ENCODE data around the gene CFAP45.

CFAP45 gene

DNA sequence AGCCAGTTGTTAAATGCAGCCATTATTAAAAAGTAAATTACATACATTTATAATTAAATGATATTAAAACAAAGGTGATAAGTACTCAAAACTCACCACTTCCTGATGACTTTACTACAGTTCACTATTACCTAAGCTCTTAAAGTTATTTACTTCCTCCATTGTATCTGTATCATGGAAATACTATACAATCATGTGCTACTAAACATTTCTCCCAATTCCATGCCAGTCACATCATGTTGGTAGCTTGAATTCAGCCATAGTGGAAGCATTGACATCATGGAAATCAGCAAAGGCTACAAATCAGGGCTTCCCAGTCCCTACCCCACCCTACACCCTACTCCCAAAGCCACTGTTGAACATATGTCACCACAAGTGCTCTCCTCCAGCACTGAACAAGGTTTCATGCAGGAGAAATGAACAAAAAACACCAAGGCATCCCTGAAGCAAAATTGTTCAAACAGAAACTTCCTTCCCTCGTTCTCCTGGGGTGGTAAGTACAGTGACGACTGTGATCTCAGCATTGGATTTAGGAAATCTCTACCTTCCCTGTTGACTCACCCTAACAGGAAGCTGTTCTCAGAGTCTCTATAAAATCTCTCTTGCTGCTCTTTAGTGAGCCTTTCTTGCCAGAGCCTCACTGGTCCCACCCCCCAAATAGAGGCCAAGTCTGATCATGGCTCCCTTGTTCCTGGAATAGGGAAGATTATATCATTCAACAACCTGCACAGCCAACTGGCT, 50.2 kb downstream of the CFAP45 start:
- no peak overlapping the region for H3K4me3 ChIP-seq (ENCODE audit: low read length)
- no peaks in the 10 kb centered on the region for H3K9me3 ChIP-seq (ENCODE audit: control insufficient read depth, insufficient read depth, low read length)
- no peaks in the 10 kb centered on the region for H3K4me1 ChIP-seq (ENCODE audit: control insufficient read depth, insufficient read depth, low read length)
- no peaks in the 10 kb centered on the region; the same call in 1 of the 2 replicates for H3K27me3 ChIP-seq (ENCODE audit: control insufficient read depth, insufficient read depth, low read length)
- WGBS (ENCODE audit: insufficient coverage, insufficient read length), result no CpG with 5 or more reads among the region's 2 CpGs
- no peak for DNase-seq (ENCODE audit: low read depth, low spot score)
- H3K27ac ChIP-seq (ENCODE audit: low read length), result no peak overlapping the region
- no peaks in the 10 kb centered on the region for H3K36me3 ChIP-seq (ENCODE audit: control insufficient read depth, insufficient read depth, low read length)

DNA sequence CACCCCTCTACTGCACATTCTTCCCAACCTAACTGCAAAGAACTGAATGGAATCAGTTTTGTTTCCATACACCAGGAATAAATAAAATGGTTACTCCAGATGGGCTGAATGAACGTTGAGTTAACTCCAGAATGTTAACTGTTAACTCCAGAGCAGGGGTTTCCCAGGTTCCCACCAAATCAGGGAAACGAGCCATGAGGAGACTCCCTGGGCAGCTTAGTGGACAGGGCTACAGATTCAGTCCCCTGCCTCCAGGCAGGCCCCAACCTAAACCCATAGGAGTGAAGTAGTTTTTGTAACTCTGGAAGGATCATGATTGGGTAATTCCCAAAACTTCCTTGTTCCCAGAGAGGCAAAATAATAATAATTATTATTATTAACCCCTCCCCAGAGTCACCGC, 51.6 kb downstream of the CFAP45 start:
- Histone ChIP-seq H3K27me3 (ENCODE audit: control insufficient read depth, insufficient read depth, low read length) (no peaks in the 10 kb centered on the region), H3K36me3 (ENCODE audit: control insufficient read depth, insufficient read depth, low read length) (no peaks in the 10 kb centered on the region), H3K4me3 (ENCODE audit: low read length) (no peak overlapping the region), H3K9me3 (ENCODE audit: control insufficient read depth, insufficient read depth, low read length) (no peaks in the 10 kb centered on the region), H3K27ac (ENCODE audit: low read length) (no peak overlapping the region), H3K4me1 (ENCODE audit: control insufficient read depth, insufficient read depth, low read length) (no peaks in the 10 kb centered on the region)
- no CpG with 5 or more reads among the region's 3 CpGs for WGBS (ENCODE audit: insufficient coverage, insufficient read length)
- no peak for DNase-seq (ENCODE audit: low read depth, low spot score)

DNA sequence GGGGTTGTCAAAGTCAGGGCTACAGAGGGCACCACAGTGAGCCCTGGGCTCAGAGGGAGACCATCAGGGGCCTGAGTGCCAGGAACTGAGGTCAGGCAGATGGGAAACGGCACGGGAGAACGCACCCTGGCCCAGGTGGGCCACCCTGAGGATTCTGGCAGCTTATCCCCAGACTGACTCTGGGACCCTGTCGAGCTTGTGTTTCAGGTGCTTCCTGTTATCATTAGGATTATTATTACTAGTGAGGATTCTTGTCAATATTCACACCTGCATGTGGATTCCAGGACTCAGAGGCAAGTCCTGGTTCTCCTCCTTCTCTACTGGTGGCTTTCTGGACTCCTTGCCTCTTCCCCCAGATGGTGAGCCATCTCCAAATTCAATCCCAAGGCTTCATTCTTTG, 52.7 kb downstream of the CFAP45 start:
- no peak overlapping the region for H3K4me3 ChIP-seq (ENCODE audit: low read length)
- H3K27ac ChIP-seq (ENCODE audit: low read length), result no peak overlapping the region
- H3K36me3 ChIP-seq (ENCODE audit: control insufficient read depth, insufficient read depth, low read length), result no peaks in the 10 kb centered on the region
- H3K4me1 ChIP-seq (ENCODE audit: control insufficient read depth, insufficient read depth, low read length), result no peaks in the 10 kb centered on the region
- H3K9me3 ChIP-seq (ENCODE audit: control insufficient read depth, insufficient read depth, low read length), result no peaks in the 10 kb centered on the region
- DNase-seq (ENCODE audit: low read depth, low spot score), result no peak
- H3K27me3 ChIP-seq (ENCODE audit: control insufficient read depth, insufficient read depth, low read length), result no peaks in the 10 kb centered on the region
- WGBS (ENCODE audit: insufficient coverage, insufficient read length), result no CpG with 5 or more reads among the region's 4 CpGs

DNA sequence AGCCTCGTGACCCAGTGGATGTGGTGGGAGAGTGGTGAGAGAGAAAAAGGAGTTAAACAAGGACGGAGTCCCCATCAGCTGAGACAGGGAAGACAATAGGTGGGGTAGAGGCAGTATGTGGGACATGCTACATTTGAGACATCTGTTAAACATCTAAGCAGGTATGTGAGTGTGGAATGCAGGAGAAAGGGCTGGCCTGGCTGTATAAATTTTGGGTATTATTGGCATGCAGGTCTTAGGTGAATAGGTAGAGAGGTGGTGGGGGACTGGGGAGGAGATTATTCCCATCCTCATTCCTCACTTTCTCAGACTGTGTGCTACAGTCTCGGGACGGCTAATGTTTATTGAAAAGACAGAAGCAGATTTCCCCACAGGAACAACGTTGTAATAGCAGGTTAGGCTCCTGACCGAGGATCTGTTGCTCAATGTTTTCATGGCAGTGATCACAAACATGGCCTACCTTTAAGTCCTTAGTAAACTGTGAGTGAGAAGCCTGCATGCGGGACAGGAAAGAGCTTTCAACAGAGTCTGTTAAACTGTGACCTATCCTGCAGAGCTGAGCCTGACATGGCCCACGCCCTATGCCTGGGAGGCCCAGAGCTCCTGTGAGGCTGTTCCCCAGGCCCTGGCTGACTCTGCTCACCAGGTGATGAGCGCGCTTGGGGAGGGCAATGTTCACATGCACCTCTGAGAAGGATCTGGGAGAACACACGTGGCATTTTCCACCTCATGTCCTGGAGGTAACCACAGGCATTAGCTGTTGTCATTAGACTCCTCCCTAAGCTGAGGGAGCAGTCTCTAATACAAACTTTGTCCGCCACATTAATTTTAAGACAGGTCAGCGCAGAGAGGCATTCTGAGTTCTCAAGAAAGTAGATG, 54.0 kb downstream of the CFAP45 start:
- Histone ChIP-seq H3K4me3 (ENCODE audit: low read length) (no peak overlapping the region), H3K9me3 (ENCODE audit: control insufficient read depth, insufficient read depth, low read length) (no peaks in the 10 kb centered on the region), H3K36me3 (ENCODE audit: control insufficient read depth, insufficient read depth, low read length) (no peaks in the 10 kb centered on the region), H3K27me3 (ENCODE audit: control insufficient read depth, insufficient read depth, low read length) (no peaks in the 10 kb centered on the region), H3K4me1 (ENCODE audit: control insufficient read depth, insufficient read depth, low read length) (no peaks in the 10 kb centered on the region), H3K27ac (ENCODE audit: low read length) (no peak overlapping the region)
- no peak for DNase-seq (ENCODE audit: low read depth, low spot score)
- WGBS (ENCODE audit: insufficient coverage, insufficient read length), result no CpG with 5 or more reads among the region's 13 CpGs

DNA sequence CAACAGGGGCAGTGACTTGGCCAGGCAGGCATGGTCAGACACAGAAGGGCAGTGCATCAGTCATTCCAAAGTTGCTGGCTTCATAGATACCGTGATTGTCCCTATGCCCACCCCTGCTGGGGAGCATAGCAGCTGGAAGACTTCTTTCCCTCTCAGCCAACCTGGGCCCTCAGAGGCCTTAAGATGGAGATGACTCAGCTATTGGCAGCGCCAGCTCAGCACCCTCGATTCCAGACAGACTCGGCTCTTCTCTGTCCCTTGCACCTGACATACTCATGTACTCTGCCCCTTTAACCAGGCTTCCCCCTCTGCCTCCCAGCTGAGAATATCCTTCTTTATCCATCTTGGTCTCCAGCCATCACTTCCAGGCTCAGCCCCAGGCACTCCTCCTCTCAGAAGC, 56.5 kb downstream of the CFAP45 start:
- Histone ChIP-seq H3K27me3 (ENCODE audit: control insufficient read depth, insufficient read depth, low read length) (no peaks in the 10 kb centered on the region), H3K4me1 (ENCODE audit: control insufficient read depth, insufficient read depth, low read length) (no peaks in the 10 kb centered on the region), H3K36me3 (ENCODE audit: control insufficient read depth, insufficient read depth, low read length) (no peaks in the 10 kb centered on the region), H3K4me3 (ENCODE audit: low read length) (no peak overlapping the region), H3K27ac (ENCODE audit: low read length) (no peak overlapping the region), H3K9me3 (ENCODE audit: control insufficient read depth, insufficient read depth, low read length) (no peaks in the 10 kb centered on the region)
- DNase-seq (ENCODE audit: low read depth, low spot score), result no peak
- WGBS (ENCODE audit: insufficient coverage, insufficient read length), result no CpG with 5 or more reads among the region's 4 CpGs

DNA sequence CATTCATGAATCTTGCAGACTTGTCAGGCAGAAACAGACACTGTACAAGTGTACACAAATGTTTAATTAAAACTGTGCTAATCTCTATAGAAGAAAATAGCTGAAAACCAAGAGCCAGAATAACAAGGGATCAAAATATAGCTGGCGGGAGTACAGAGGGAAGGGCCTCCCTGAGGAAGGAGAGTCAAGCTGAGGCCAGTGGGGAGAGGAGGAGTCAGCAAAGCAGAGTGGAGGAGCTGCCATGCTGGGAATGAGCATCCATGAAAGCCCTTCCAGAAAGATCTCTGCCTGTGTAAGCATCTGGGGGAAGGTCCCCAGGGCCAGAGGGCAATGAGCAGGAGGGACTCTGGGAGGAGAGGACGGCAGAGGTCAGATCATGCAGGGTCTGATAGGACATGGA, 58.2 kb downstream of the CFAP45 start:
- DNase-seq (ENCODE audit: low read depth, low spot score), result no peak
- no peak overlapping the region for H3K4me3 ChIP-seq (ENCODE audit: low read length)
- H3K9me3 ChIP-seq (ENCODE audit: control insufficient read depth, insufficient read depth, low read length), result no peaks in the 10 kb centered on the region
- no peak overlapping the region for H3K27ac ChIP-seq (ENCODE audit: low read length)
- no CpG with 5 or more reads among the region's 2 CpGs for WGBS (ENCODE audit: insufficient coverage, insufficient read length)
- no peaks in the 10 kb centered on the region for H3K36me3 ChIP-seq (ENCODE audit: control insufficient read depth, insufficient read depth, low read length)
- no peaks in the 10 kb centered on the region for H3K27me3 ChIP-seq (ENCODE audit: control insufficient read depth, insufficient read depth, low read length)
- no peaks in the 10 kb centered on the region for H3K4me1 ChIP-seq (ENCODE audit: control insufficient read depth, insufficient read depth, low read length)

DNA sequence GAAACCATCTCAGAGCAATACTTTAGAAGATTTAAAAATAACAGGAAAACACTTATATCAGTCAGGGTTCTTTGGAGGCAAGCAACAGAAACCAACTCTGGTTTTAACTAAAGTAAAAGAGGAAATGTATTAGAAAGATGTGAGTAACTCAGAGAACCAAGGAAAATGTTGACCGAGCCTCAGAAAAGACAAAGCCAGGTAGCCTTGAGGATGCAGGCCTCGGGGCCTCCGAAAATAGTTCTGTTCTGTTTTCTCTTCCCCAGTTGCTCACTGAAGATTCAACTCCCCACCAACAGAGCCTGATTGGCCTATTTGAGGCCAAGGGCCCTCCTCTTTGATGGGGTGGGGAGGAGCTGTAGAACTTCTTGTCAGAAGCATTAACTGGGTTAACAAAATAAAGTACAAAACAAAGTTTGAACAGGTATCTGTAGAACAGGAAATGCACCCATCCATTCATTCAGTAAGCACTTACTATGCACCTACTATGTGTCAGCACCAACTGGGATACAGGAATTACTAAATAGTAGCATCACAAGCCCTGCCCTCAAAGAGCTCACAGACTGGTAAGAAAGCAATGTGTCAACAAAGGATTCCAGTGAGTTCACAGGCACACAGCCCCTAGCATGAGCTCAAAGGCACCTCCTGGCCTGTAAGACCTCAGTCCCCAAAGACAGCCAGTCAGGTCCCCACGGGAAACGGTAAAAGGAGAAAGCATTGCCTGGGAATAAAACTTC, 60.7 kb downstream of the CFAP45 start:
- Histone ChIP-seq H3K27ac (ENCODE audit: low read length) (no peak overlapping the region), H3K4me3 (ENCODE audit: low read length) (no peak overlapping the region), H3K27me3 (ENCODE audit: control insufficient read depth, insufficient read depth, low read length) (no peaks in the 10 kb centered on the region), H3K9me3 (ENCODE audit: control insufficient read depth, insufficient read depth, low read length) (no peaks in the 10 kb centered on the region), H3K36me3 (ENCODE audit: control insufficient read depth, insufficient read depth, low read length) (no peaks in the 10 kb centered on the region), H3K4me1 (ENCODE audit: control insufficient read depth, insufficient read depth, low read length) (no peaks in the 10 kb centered on the region)
- no peak for DNase-seq (ENCODE audit: low read depth, low spot score)
- no CpG with 5 or more reads among the region's 5 CpGs for WGBS (ENCODE audit: insufficient coverage, insufficient read length)

DNA sequence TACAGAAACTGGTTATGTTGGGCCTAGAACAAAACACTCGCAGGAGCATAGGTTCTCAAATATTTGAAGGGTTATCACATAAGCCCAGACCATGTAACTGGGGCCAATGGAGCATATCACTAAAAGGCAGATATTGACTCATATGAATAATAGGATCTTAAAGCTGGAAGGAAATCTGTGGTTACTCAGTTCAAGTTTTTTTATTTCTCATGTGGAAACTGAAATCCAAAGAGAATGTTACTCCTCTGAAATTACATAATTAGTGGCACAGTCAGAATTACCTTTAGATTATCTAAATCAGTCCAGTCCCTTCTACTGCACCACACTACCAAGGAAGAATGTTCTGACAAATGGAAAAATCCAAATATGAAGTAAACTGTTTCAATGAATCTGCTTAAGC, 61.2 kb downstream of the CFAP45 start:
- Histone ChIP-seq H3K4me1 (ENCODE audit: control insufficient read depth, insufficient read depth, low read length) (no peaks in the 10 kb centered on the region), H3K9me3 (ENCODE audit: control insufficient read depth, insufficient read depth, low read length) (no peaks in the 10 kb centered on the region), H3K27me3 (ENCODE audit: control insufficient read depth, insufficient read depth, low read length) (no peaks in the 10 kb centered on the region), H3K36me3 (ENCODE audit: control insufficient read depth, insufficient read depth, low read length) (no peaks in the 10 kb centered on the region), H3K4me3 (ENCODE audit: low read length) (no peak overlapping the region), H3K27ac (ENCODE audit: low read length) (no peak overlapping the region)
- no CpG with 5 or more reads among the region's 1 CpG for WGBS (ENCODE audit: insufficient coverage, insufficient read length)
- DNase-seq (ENCODE audit: low read depth, low spot score), result no peak

DNA sequence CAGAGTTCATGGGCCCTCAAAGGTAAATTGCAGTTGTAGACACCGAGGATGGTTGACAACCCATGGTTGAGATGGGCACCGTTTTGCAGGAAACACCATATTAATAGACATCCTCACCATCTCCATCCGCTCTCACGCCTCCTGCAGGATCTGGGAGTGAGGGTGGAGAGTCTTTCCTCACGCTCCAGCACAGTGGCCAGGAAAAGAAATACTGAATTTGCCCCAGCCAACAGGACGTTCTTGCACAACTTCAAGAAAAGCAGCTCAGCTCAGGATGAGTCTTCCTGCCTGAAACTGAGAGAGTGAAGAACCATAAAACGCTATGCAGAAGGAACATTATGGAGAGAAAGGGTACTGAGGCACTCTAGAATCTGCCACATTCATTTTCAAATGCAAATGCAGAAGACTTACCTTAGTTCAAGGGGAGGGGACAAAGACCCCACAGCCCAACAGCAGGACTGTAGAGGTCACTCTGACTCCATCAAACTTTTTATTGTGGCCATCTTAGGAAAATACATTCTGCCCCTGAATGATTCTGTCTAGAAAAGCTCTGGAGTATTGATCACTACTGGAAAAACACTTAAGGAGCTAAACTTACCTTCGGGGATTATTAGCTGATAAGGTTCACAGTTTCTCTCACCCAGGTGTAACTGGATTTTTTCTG, 64.0 kb downstream of the CFAP45 start:
- no peak for DNase-seq (ENCODE audit: low read depth, low spot score)
- no peak overlapping the region for H3K27ac ChIP-seq (ENCODE audit: low read length)
- no peaks in the 10 kb centered on the region for H3K36me3 ChIP-seq (ENCODE audit: control insufficient read depth, insufficient read depth, low read length)
- no CpG with 5 or more reads among the region's 8 CpGs for WGBS (ENCODE audit: insufficient coverage, insufficient read length)
- H3K4me3 ChIP-seq (ENCODE audit: low read length), result no peak overlapping the region
- H3K27me3 ChIP-seq (ENCODE audit: control insufficient read depth, insufficient read depth, low read length), result no peaks in the 10 kb centered on the region
- H3K9me3 ChIP-seq (ENCODE audit: control insufficient read depth, insufficient read depth, low read length), result no peaks in the 10 kb centered on the region
- no peaks in the 10 kb centered on the region for H3K4me1 ChIP-seq (ENCODE audit: control insufficient read depth, insufficient read depth, low read length)

DNA sequence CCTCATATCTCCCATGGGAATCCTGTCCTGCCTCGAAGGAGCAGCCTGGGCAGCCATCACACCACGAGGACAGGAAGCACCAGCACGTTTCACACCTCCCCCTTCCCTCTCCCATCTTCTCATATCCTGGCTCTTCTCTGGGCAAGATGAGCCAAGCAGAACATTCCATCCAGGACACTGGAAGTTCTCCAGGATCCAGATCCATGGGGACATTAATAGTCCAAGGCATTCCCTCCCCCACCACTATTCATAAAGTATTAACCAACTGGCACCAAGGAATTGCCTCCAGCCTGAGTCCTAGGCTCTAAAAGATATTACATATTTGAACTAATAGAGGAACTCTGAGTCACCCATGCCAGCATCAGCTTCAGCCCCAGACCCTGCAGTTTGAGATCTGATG, 64.6 kb downstream of the CFAP45 start:
- DNase-seq (ENCODE audit: low read depth, low spot score), result no peak
- Histone ChIP-seq H3K27ac (ENCODE audit: low read length) (no peak overlapping the region), H3K27me3 (ENCODE audit: control insufficient read depth, insufficient read depth, low read length) (no peaks in the 10 kb centered on the region), H3K4me1 (ENCODE audit: control insufficient read depth, insufficient read depth, low read length) (no peaks in the 10 kb centered on the region), H3K36me3 (ENCODE audit: control insufficient read depth, insufficient read depth, low read length) (no peaks in the 10 kb centered on the region), H3K9me3 (ENCODE audit: control insufficient read depth, insufficient read depth, low read length) (no peaks in the 10 kb centered on the region), H3K4me3 (ENCODE audit: low read length) (no peak overlapping the region)
- no CpG with 5 or more reads among the region's 3 CpGs for WGBS (ENCODE audit: insufficient coverage, insufficient read length)
